ENCODE data around the gene SPINT4.

The SPINT4 gene

DNA sequence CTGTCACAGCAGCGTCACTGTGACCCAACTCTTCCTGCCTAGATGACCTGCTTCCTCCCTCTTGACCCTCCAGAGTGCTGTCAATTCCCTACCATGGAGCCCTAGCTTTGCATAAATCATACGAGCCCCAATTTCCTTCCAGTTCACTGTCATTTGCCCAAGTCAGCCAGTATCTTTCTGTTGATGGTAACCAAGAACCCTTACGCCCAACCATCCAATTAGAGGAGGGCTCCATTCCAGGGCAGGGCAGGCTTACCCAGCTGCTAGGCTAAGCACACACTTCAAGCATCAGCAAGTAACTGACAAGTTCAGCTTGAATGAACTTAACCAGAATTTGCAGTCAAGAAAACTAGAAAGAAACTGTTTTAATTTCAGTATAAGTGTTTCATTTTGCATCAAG is 43.8 kb downstream of the SPINT4 start:
- Histone ChIP-seq H3K9me3 (ENCODE audit: insufficient read depth, low read depth, low read length) (no peaks in the 10 kb centered on the region), H3K4me1 (ENCODE audit: insufficient read depth, low read length) (peaks cover 28% of the 10 kb centered on the region), H3K4me3 (ENCODE audit: low read length) (peak overlapping the region; percentile 38; the same call in 1 of the 2 replicates), H3K36me3 (ENCODE audit: insufficient read depth, low read depth, low read length) (no peaks in the 10 kb centered on the region), H3K27ac (ENCODE audit: low read length) (peak overlapping the region; percentile 80), H3K9ac (ENCODE audit: low read depth, low read length) (peak overlapping the region; percentile 72; the same call in 1 of the 2 replicates), H3K27me3 (ENCODE audit: insufficient read depth, low read length) (no peaks in the 10 kb centered on the region)

DNA sequence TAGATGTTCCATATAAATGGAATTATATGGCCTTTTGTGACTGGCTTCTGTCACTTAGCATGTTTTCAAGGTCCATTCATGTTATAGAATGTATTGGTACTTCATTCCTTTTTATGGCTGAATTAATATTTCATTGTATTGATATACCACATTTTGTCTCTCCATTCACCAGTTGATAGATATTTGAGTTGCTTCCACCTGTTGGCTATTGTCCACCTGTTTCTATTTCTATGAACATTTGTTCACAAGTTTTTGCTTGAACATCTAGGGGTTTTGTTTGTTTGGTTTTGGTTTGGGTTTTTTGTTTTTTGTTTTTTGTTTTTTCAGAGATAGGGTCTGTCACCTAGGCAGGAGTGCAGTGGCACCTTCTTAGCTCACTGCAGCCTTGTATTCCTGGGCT is 46.3 kb downstream of the SPINT4 start:
- Histone ChIP-seq H3K36me3 (ENCODE audit: insufficient read depth, low read depth, low read length) (no peaks in the 10 kb centered on the region), H3K9me3 (ENCODE audit: insufficient read depth, low read depth, low read length) (no peaks in the 10 kb centered on the region), H3K4me3 (ENCODE audit: low read length) (no peak overlapping the region), H3K27me3 (ENCODE audit: insufficient read depth, low read length) (no peaks in the 10 kb centered on the region), H3K27ac (ENCODE audit: low read length) (no peak overlapping the region), H3K9ac (ENCODE audit: low read depth, low read length) (no peak overlapping the region), H3K4me1 (ENCODE audit: insufficient read depth, low read length) (peaks cover 32% of the 10 kb centered on the region)

DNA sequence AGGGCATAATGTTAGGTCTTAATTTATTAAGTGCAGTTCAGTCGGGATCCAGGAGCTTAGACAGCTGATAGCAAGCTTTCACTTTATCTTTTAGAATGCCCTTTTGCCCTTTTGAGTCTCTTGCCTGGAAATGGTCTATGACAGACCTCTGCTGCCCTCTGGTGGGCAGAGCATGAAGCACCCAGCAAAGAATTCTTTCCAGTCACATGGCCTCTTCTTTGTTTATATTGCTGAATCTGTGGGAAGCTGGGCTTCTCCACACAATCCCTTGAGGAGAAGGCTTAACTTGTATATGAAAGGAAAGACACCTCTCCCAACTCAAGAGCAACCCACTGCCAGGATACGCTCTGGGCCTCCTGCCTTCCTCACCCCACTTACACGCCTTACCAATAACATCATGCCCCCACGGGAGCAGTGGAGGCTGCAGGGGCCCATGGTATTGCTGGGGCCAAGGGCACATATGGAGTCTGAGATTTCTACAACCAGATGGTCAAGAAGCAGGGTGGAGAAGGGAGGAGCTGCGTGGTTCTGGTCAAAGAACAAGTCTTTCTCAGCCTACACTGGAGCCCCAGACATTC is 49.1 kb downstream of the SPINT4 start:
- no peak overlapping the region for H3K4me3 ChIP-seq (ENCODE audit: low read length)
- H3K27ac ChIP-seq (ENCODE audit: low read length), result peak overlapping the region; percentile 26
- peaks cover 17% of the 10 kb centered on the region for H3K4me1 ChIP-seq (ENCODE audit: insufficient read depth, low read length)
- H3K27me3 ChIP-seq (ENCODE audit: insufficient read depth, low read length), result no peaks in the 10 kb centered on the region
- H3K36me3 ChIP-seq (ENCODE audit: insufficient read depth, low read depth, low read length), result no peaks in the 10 kb centered on the region
- H3K9ac ChIP-seq (ENCODE audit: low read depth, low read length), result peak overlapping the region; percentile 56; the same call in 1 of the 2 replicates
- no peaks in the 10 kb centered on the region for H3K9me3 ChIP-seq (ENCODE audit: insufficient read depth, low read depth, low read length)

- H3K9me3 ChIP-seq (ENCODE audit: insufficient read depth, low read depth, low read length), result no peaks in the 10 kb centered on the region
- no peaks in the 10 kb centered on the region for H3K36me3 ChIP-seq (ENCODE audit: insufficient read depth, low read depth, low read length)
- no peak overlapping the region for H3K9ac ChIP-seq (ENCODE audit: low read depth, low read length)
- no peaks in the 10 kb centered on the region for H3K27me3 ChIP-seq (ENCODE audit: insufficient read depth, low read length)
- no peak overlapping the region for H3K4me3 ChIP-seq (ENCODE audit: low read length)
- H3K27ac ChIP-seq (ENCODE audit: low read length), result no peak overlapping the region
- peaks cover 4% of the 10 kb centered on the region; the same call in 1 of the 2 replicates for H3K4me1 ChIP-seq (ENCODE audit: insufficient read depth, low read length)
Observed at GRCh38 chr20:45772693-45773092, 50.5 kb downstream of the SPINT4 start.

- Histone ChIP-seq H3K9me3 (ENCODE audit: insufficient read depth, low read depth, low read length) (no peaks in the 10 kb centered on the region), H3K36me3 (ENCODE audit: insufficient read depth, low read depth, low read length) (no peaks in the 10 kb centered on the region), H3K9ac (ENCODE audit: low read depth, low read length) (no peak overlapping the region), H3K4me1 (ENCODE audit: insufficient read depth, low read length) (peaks cover 4% of the 10 kb centered on the region; the same call in 1 of the 2 replicates), H3K4me3 (ENCODE audit: low read length) (no peak overlapping the region), H3K27me3 (ENCODE audit: insufficient read depth, low read length) (no peaks in the 10 kb centered on the region), H3K27ac (ENCODE audit: low read length) (no peak overlapping the region)
Observed at GRCh38 chr20:45774945-45775344, 52.8 kb downstream of the SPINT4 start.

- Histone ChIP-seq H3K9ac (ENCODE audit: low read depth, low read length) (no peak overlapping the region), H3K27me3 (ENCODE audit: insufficient read depth, low read length) (no peaks in the 10 kb centered on the region), H3K27ac (ENCODE audit: low read length) (no peak overlapping the region), H3K4me3 (ENCODE audit: low read length) (no peak overlapping the region), H3K36me3 (ENCODE audit: insufficient read depth, low read depth, low read length) (no peaks in the 10 kb centered on the region), H3K9me3 (ENCODE audit: insufficient read depth, low read depth, low read length) (no peaks in the 10 kb centered on the region), H3K4me1 (ENCODE audit: insufficient read depth, low read length) (peaks cover 4% of the 10 kb centered on the region; the same call in 1 of the 2 replicates)
Observed at GRCh38 chr20:45775411-45775810, 53.3 kb downstream of the SPINT4 start.

Measured in iPS-20b (cell line).